Measurements from ENCODE around the gene NAB2. TPM values are rescaled to one million over a fixed set of nuclear protein-coding genes. Genes with fewer than 3 reads are reported as not detected.

The NAB2 gene
- total and polyA plus RNA-seq, 2 donors: 25.6 to 39.1 TPM

GRCh38 chr12:57094208-57095160 is 5.6 kb downstream of the NAB2 start:
- H3K27ac ChIP-seq (ENCODE audit: low read depth): peak overlapping the region; percentile 74
- no peaks in the 10 kb centered on the region for H3K4me1 ChIP-seq (ENCODE audit: insufficient read depth)
- DNase-seq (ENCODE audit: extremely low spot score): no peak
- no peak overlapping the region for H3K4me3 ChIP-seq (ENCODE audit: low read depth, low read length)
- 43% methylated on average over 15 of the region's 15 CpGs for WGBS
- no peaks in the 10 kb centered on the region for H3K36me3 ChIP-seq (ENCODE audit: insufficient read depth)

GRCh38 chr12:57095440-57095839 is 6.5 kb downstream of the NAB2 start:
- WGBS: 81% methylated on average over 3 of the region's 3 CpGs
- Histone ChIP-seq H3K27ac (ENCODE audit: low read depth) (peak overlapping the region; percentile 18), H3K36me3 (ENCODE audit: insufficient read depth) (no peaks in the 10 kb centered on the region), H3K4me3 (ENCODE audit: low read depth, low read length) (no peak overlapping the region), H3K4me1 (ENCODE audit: insufficient read depth) (no peaks in the 10 kb centered on the region)
- no peak for DNase-seq (ENCODE audit: extremely low spot score)

- peak; percentile 55 for DNase-seq (ENCODE audit: extremely low spot score)
- Histone ChIP-seq H3K36me3 (ENCODE audit: insufficient read depth) (no peaks in the 10 kb centered on the region), H3K4me3 (ENCODE audit: low read depth, low read length) (no peak overlapping the region), H3K27ac (ENCODE audit: low read depth) (no peak overlapping the region), H3K4me1 (ENCODE audit: insufficient read depth) (no peaks in the 10 kb centered on the region)
- WGBS: 77% methylated on average over 6 of the region's 6 CpGs
Observed at GRCh38 chr12:57096099-57096572, 7.2 kb downstream of the NAB2 start.

- no peak for DNase-seq (ENCODE audit: extremely low spot score)
- H3K4me1 ChIP-seq (ENCODE audit: insufficient read depth): no peaks in the 10 kb centered on the region
- 82% methylated on average over 8 of the region's 8 CpGs for WGBS
- H3K4me3 ChIP-seq (ENCODE audit: low read depth, low read length): no peak overlapping the region
- H3K27ac ChIP-seq (ENCODE audit: low read depth): peak overlapping the region; percentile 30
- no peaks in the 10 kb centered on the region for H3K36me3 ChIP-seq (ENCODE audit: insufficient read depth)
Observed at GRCh38 chr12:57096748-57097553, 8.0 kb downstream of the NAB2 start.

- Histone ChIP-seq H3K4me3 (ENCODE audit: low read depth, low read length) (no peak overlapping the region), H3K36me3 (ENCODE audit: insufficient read depth) (no peaks in the 10 kb centered on the region), H3K27ac (ENCODE audit: low read depth) (no peak overlapping the region), H3K4me1 (ENCODE audit: insufficient read depth) (no peaks in the 10 kb centered on the region)
- no peak for DNase-seq (ENCODE audit: extremely low spot score)
- 83% methylated on average over 8 of the region's 8 CpGs for WGBS
Observed at GRCh38 chr12:57097554-57097835, 8.6 kb downstream of the NAB2 start.

- no peaks in the 10 kb centered on the region for H3K36me3 ChIP-seq (ENCODE audit: insufficient read depth)
Observed at GRCh38 chr12:57098546-57098945, 9.6 kb downstream of the NAB2 start.

GRCh38 chr12:57099047-57099714 is 10.3 kb downstream of the NAB2 start:
- DNase-seq (ENCODE audit: extremely low spot score): no peak
- WGBS: 86% methylated on average over 11 of the region's 11 CpGs
- H3K4me1 ChIP-seq (ENCODE audit: insufficient read depth): no peaks in the 10 kb centered on the region
- no peak overlapping the region for H3K4me3 ChIP-seq (ENCODE audit: low read depth, low read length)
- no peak overlapping the region for H3K27ac ChIP-seq (ENCODE audit: low read depth)
- no peaks in the 10 kb centered on the region for H3K36me3 ChIP-seq (ENCODE audit: insufficient read depth)

More at GRCh38 chr12:57098546-57098945, 9.6 kb downstream of the NAB2 start:
- WGBS: 90% methylated on average over 1 of the region's 1 CpG
- no peak for DNase-seq (ENCODE audit: extremely low spot score)
- no peaks in the 10 kb centered on the region for H3K4me1 ChIP-seq (ENCODE audit: insufficient read depth)
- no peak overlapping the region for H3K27ac ChIP-seq (ENCODE audit: low read depth)
- H3K4me3 ChIP-seq (ENCODE audit: low read depth, low read length): no peak overlapping the region

GRCh38 chr12:57099766-57100165 is 10.9 kb downstream of the NAB2 start:
- no peak overlapping the region for H3K4me3 ChIP-seq (ENCODE audit: low read depth, low read length)
- H3K27ac ChIP-seq (ENCODE audit: low read depth): no peak overlapping the region
- no peaks in the 10 kb centered on the region for H3K4me1 ChIP-seq (ENCODE audit: insufficient read depth)
- DNase-seq (ENCODE audit: extremely low spot score): no peak
- H3K36me3 ChIP-seq (ENCODE audit: insufficient read depth): no peaks in the 10 kb centered on the region
- WGBS: 82% methylated on average over 12 of the region's 12 CpGs

- H3K4me3 ChIP-seq (ENCODE audit: low read depth, low read length): no peak overlapping the region
- H3K36me3 ChIP-seq (ENCODE audit: insufficient read depth): peaks cover 2% of the 10 kb centered on the region
- H3K27ac ChIP-seq (ENCODE audit: low read depth): no peak overlapping the region
- WGBS: 72% methylated on average over 15 of the region's 15 CpGs
- H3K4me1 ChIP-seq (ENCODE audit: insufficient read depth): no peaks in the 10 kb centered on the region
- no peak for DNase-seq (ENCODE audit: extremely low spot score)
Observed at GRCh38 chr12:57101892-57102695, 13.2 kb downstream of the NAB2 start.

- Histone ChIP-seq H3K4me3 (ENCODE audit: low read depth, low read length) (no peak overlapping the region), H3K36me3 (ENCODE audit: insufficient read depth) (peaks cover 2% of the 10 kb centered on the region), H3K27ac (ENCODE audit: low read depth) (no peak overlapping the region), H3K4me1 (ENCODE audit: insufficient read depth) (no peaks in the 10 kb centered on the region)
- DNase-seq (ENCODE audit: extremely low spot score): no peak
- 86% methylated on average over 7 of the region's 7 CpGs for WGBS
Observed at GRCh38 chr12:57103856-57104255, 14.9 kb downstream of the NAB2 start.

- WGBS: 95% methylated on average over 12 of the region's 12 CpGs
- no peak overlapping the region for H3K4me3 ChIP-seq (ENCODE audit: low read depth, low read length)
- H3K4me1 ChIP-seq (ENCODE audit: insufficient read depth): no peaks in the 10 kb centered on the region
- no peak overlapping the region for H3K27ac ChIP-seq (ENCODE audit: low read depth)
- no peak for DNase-seq (ENCODE audit: extremely low spot score)
- H3K36me3 ChIP-seq (ENCODE audit: insufficient read depth): peaks cover 2% of the 10 kb centered on the region
Observed at GRCh38 chr12:57104292-57104910, 15.5 kb downstream of the NAB2 start.

GRCh38 chr12:57105011-57105753 is 16.3 kb downstream of the NAB2 start:
- Histone ChIP-seq H3K4me3 (ENCODE audit: low read depth, low read length) (no peak overlapping the region), H3K4me1 (ENCODE audit: insufficient read depth) (no peaks in the 10 kb centered on the region), H3K36me3 (ENCODE audit: insufficient read depth) (peaks cover 2% of the 10 kb centered on the region), H3K27ac (ENCODE audit: low read depth) (no peak overlapping the region)
- 94% methylated on average over 14 of the region's 14 CpGs for WGBS
- DNase-seq (ENCODE audit: extremely low spot score): no peak
